Measurements from ENCODE around the gene MYOZ2. TPM values are rescaled to one million over a fixed set of nuclear protein-coding genes. Genes with fewer than 3 reads are reported as not detected.
A peak's percentile ranks its signal among the peaks of the same experiment; 100 is the strongest.

Gene MYOZ2
- total RNA-seq, 2 experiments from 2014 or later, result not detected

DNA sequence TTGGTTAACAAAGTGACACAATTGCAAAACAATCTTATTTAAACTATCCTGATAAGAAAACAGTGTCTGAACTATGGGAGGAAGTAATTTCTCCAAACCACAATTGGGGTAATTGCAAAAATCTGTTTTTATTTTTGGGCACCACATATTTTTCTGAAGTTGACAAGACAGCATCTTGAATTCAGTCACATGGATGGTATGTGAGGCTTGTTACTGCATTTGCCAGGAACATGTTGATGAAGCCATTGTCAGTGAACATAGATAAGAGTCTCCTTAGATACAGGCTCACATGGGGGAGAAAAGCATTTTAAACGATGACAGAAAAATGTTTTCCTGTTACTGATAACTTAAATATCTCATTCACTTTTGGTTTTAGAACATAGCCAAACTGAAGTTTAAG is 71.4 kb downstream of the MYOZ2 start:
- Mint-ChIP-seq H3K4me3 (no peak overlapping the region), H3K36me3 (ENCODE audit: low read depth) (peaks cover 4% of the 10 kb centered on the region), H3K27ac (no peak overlapping the region), H3K27me3 (ENCODE audit: low read depth) (no peaks in the 10 kb centered on the region), H3K9me3 (ENCODE audit: insufficient read depth) (no peaks in the 10 kb centered on the region), H3K4me1 (ENCODE audit: low read depth) (peaks cover 42% of the 10 kb centered on the region)
- DNase-seq (no peak), ATAC-seq (no peak)
- ChIA-PET POLR2A (no interaction called here), CTCF (no interaction called here)

DNA sequence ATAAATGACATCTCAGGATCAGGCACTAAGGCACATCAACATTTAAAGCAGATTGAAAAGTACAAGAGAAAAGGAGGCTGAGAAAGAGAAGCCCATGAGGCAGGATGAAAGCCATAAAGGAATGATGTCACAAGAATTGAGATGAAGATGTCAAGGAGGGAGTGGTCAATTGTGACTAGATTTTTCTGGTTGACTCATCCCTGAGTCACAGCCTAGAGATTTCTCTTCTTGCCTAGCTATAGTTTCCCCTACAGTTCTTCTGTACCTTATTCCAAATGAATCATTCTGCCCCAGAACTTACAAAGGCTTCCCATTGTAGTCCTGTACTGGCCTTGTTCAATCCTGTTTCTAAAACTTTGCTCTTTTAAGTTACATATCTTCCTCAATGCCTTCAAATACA is 73.4 kb downstream of the MYOZ2 start:
- CTCF ChIA-PET, result interaction anchor here (1.8 to 6.4 kb wide), 2 partner anchors 29 to 167 kb away, joined by 5 to 53 read pairs; no protein-coding TSS in a partner anchor
- DNase-seq, result peak; percentile 34

DNA sequence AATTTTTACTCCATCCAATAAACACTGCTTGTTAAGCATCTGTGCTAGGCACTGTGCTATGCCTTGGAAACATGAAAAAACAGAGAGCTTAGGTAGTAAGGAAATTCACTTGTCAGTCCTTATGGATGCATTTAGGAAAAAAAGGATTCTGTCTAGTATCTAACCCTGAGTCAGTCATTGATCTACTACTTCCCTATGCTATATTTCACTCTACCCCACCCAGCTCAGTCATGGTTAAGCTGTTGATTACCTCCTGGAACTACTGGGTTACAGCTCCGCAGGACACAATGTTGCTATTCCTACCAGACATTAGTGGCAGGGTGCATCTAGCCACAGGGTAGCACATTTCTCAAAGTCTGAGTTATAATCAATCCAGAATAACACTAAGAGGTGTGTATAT is 74.0 kb downstream of the MYOZ2 start:
- H3K4me3 Mint-ChIP-seq, result no peak overlapping the region
- POLR2A ChIA-PET, result interaction anchor here (1.2 kb wide), 1 partner anchor 91 kb away, joined by 5 read pairs; a partner anchor contains a TSS

More for the DNA sequence above, 73.4 kb downstream of the MYOZ2 start:
- Mint-ChIP-seq H3K27me3 (ENCODE audit: low read depth) (no peaks in the 10 kb centered on the region), H3K4me1 (ENCODE audit: low read depth) (peaks cover 43% of the 10 kb centered on the region), H3K9me3 (ENCODE audit: insufficient read depth) (no peaks in the 10 kb centered on the region), H3K4me3 (no peak overlapping the region), H3K36me3 (ENCODE audit: low read depth) (no peaks in the 10 kb centered on the region), H3K27ac (no peak overlapping the region)
- ATAC-seq, result no peak
- POLR2A ChIA-PET, result interaction anchor here (1.2 kb wide), 1 partner anchor 91 kb away, joined by 5 read pairs; a partner anchor contains a TSS

DNA sequence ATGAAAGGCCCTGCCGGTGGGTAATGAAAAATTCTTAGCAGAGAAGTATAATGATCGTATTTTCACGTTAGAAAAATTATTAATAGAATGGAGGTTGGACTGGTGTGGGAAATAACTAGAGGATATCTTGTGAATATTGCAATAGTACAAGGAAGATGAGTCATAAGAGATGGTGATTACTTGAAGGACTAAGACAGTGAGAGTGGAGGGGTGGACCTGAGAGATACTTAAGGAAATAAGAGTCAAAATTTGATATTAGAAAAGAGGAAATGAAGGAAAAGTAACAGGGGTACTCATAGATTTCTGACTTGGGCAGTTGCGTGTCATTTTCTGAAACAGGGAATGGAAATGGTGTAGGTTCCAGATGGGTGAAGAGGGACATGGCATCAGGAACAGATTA is 75.1 kb downstream of the MYOZ2 start:
- no peaks in the 10 kb centered on the region for H3K27me3 Mint-ChIP-seq (ENCODE audit: low read depth)
- DNase-seq, result no peak
- H3K27ac Mint-ChIP-seq, result no peak overlapping the region
- ChIA-PET POLR2A (no interaction called here), CTCF (interaction anchor here (6.4 kb wide), 1 partner anchor 169 kb away, joined by 53 read pairs; no protein-coding TSS in a partner anchor)
- peak overlapping the region; percentile 97 for H3K4me3 Mint-ChIP-seq
- no peaks in the 10 kb centered on the region for H3K9me3 Mint-ChIP-seq (ENCODE audit: insufficient read depth)
- H3K36me3 Mint-ChIP-seq (ENCODE audit: low read depth), result no peaks in the 10 kb centered on the region
- ATAC-seq, result no peak
- peaks cover 48% of the 10 kb centered on the region for H3K4me1 Mint-ChIP-seq (ENCODE audit: low read depth)

More for the DNA sequence above, 74.0 kb downstream of the MYOZ2 start:
- ATAC-seq (no peak), DNase-seq (no peak)
- Mint-ChIP-seq H3K9me3 (ENCODE audit: insufficient read depth) (no peaks in the 10 kb centered on the region), H3K36me3 (ENCODE audit: low read depth) (no peaks in the 10 kb centered on the region), H3K4me1 (ENCODE audit: low read depth) (peaks cover 45% of the 10 kb centered on the region), H3K27me3 (ENCODE audit: low read depth) (no peaks in the 10 kb centered on the region), H3K27ac (no peak overlapping the region)
- CTCF ChIA-PET, result interaction anchor here (1.8 to 6.4 kb wide), 2 partner anchors 28 to 168 kb away, joined by 5 to 53 read pairs; no protein-coding TSS in a partner anchor

DNA sequence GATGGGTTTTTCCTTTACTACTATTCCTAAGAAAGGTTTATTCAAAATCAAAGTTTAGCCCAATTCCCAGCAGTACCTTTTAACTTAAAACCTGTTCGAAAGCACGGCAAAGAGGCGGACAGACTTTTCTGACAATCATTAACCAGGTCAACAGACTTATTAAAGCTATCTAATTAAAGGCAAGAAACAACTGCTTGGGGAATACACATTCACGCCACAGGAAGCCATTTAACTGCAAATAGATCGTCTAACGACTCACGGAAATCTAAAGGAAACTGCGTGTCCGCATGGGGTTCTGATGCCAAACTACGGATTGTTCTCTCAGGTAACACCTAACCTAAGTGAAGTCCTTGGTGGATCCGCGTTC is 76.2 kb downstream of the MYOZ2 start:
- H3K27ac Mint-ChIP-seq, result peak overlapping the region; percentile 88
- H3K27me3 Mint-ChIP-seq (ENCODE audit: low read depth), result no peaks in the 10 kb centered on the region

DNA sequence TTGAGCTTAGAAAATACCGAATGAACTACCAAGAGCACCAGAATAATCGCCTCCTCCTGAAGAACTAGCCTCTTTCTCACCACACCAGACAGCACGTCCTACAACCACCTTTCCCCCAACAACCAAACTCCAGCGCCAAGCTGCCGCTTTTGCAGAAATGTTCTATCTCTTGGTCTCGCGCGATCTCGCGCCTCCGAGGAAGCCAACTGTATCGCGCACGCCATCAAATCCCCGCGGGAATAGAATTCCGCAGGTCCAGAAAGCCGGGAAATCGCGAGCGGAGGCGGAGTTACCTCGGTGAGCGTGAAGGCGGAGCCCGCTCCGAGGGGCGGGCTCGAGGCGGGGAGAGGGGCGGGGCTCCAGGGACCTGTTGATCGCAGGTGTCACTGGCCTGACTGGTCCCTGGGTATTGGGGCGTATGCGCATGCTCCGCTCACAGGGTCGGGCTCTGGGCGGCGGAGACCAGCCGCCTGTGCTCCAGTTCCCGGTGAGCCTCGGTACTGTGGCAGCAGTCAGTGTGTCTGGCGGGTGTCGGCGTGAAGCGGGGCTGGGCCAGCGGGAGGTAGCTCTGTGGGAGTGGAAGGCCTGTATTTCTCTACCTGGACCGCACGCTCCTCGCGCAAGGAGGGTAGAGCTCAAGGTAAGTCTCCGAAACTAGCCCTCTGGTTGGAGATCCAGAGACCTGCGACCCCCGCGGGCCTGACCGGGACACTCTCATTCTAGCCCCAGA is 76.8 kb downstream of the MYOZ2 start, which contains the start of gene USP53:
TSS of gene USP53 (plus strand) at position 480 of the 730 bp plus-strand sequence. CDS start 27,047 bp downstream, outside the sequence.
- H3K4me1 Mint-ChIP-seq (ENCODE audit: low read depth), result peaks cover 36% of the 10 kb centered on the region
- DNase-seq (peak; percentile 98), ATAC-seq (peak; percentile 96)
- ChIA-PET POLR2A (interaction anchor here (0.9 to 3.0 kb wide), 13 partner anchors 9 to 351 kb away, joined by 3 to 29 read pairs (median 4); a partner anchor contains a TSS), CTCF (interaction anchor here (0.7 to 6.4 kb wide), 19 partner anchors 11 to 246 kb away, joined by 3 to 53 read pairs (median 3); a partner anchor contains a TSS)
- no peaks in the 10 kb centered on the region for H3K27me3 Mint-ChIP-seq (ENCODE audit: low read depth)
- H3K27ac Mint-ChIP-seq, result peak within 1 kb of the TSS; percentile 88
- peak within 1 kb of the TSS; percentile 97 for H3K4me3 Mint-ChIP-seq
- H3K36me3 Mint-ChIP-seq (ENCODE audit: low read depth), result peaks cover 4% of the 10 kb centered on the region
- H3K9me3 Mint-ChIP-seq (ENCODE audit: insufficient read depth), result no peaks in the 10 kb centered on the region

More for the DNA sequence above, 76.2 kb downstream of the MYOZ2 start:
- no peaks in the 10 kb centered on the region for H3K36me3 Mint-ChIP-seq (ENCODE audit: low read depth)
- no peak for DNase-seq
- H3K4me3 Mint-ChIP-seq, result peak overlapping the region; percentile 97
- no peak for ATAC-seq
- H3K4me1 Mint-ChIP-seq (ENCODE audit: low read depth), result peaks cover 42% of the 10 kb centered on the region
- ChIA-PET CTCF (interaction anchor here (1.0 to 6.4 kb wide), 12 partner anchors 11 to 246 kb away, joined by 3 to 53 read pairs (median 3); a partner anchor contains a TSS), POLR2A (interaction anchor here (0.9 to 3.0 kb wide), 5 partner anchors 10 to 184 kb away, joined by 3 to 29 read pairs (median 7); a partner anchor contains a TSS)
- H3K9me3 Mint-ChIP-seq (ENCODE audit: insufficient read depth), result no peaks in the 10 kb centered on the region

DNA sequence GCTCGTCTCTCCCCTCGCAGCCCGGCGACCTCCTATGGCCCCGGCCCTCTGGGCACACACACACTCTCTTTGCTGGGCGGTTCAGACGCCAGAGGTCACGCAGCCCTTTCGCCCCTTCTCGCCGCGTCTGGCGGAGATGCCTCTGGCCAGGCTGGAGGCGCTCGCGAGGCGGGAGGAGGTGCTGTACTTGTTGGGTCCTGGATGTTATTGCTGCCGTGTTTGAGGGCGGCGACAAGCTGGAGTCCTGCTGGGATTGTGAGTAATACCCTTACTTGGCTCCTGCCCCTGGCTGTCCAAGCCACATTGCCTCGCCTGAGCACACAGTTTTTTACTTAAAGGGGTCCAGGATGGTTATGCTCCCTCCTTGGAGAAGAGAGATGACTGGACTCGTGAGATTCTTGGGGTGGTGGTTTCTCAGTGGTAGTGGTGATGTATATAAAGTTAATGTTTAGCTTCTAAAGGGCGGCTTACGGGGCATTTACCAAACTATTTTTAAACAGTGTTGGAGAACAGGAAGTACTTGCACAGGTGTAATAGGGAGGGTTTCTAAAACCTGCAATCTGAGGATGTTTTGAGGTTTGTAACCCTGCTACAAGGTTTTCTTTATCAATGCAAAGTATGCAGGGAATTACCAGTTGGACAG is 77.5 kb downstream of the MYOZ2 start:
- peak; percentile 55 for ATAC-seq
- peaks cover 36% of the 10 kb centered on the region for H3K4me1 Mint-ChIP-seq (ENCODE audit: low read depth)
- no peaks in the 10 kb centered on the region for H3K9me3 Mint-ChIP-seq (ENCODE audit: insufficient read depth)
- peaks cover 11% of the 10 kb centered on the region for H3K36me3 Mint-ChIP-seq (ENCODE audit: low read depth)
- ChIA-PET POLR2A (interaction anchor here (0.9 to 3.0 kb wide), 12 partner anchors 9 to 352 kb away, joined by 3 to 29 read pairs (median 4); a partner anchor contains a TSS), CTCF (interaction anchor here (0.7 to 6.4 kb wide), 16 partner anchors 12 to 233 kb away, joined by 3 to 53 read pairs (median 4); a partner anchor contains a TSS)
- H3K4me3 Mint-ChIP-seq, result peak overlapping the region; percentile 97
- no peaks in the 10 kb centered on the region for H3K27me3 Mint-ChIP-seq (ENCODE audit: low read depth)
- H3K27ac Mint-ChIP-seq, result peak overlapping the region; percentile 88
- peak; percentile 74 for DNase-seq

DNA sequence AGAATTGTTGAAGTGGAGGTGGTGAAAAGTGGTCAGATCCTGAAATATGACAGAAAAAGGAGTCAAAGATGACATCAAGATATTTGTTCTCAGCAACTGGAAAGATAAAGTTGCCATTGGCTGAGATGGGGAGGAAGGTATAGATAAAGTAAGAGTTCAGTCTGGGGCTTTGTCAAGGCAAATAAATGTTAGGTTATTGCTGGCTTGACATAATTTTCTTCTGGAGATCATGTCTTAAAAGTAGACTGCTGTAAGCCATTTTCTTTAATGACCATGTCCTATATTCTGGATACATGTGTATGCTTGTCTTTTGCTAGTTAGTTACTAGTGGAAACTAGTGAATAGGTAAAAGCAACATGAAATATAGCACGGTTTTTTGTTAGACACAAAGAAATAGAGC is 82.5 kb downstream of the MYOZ2 start:
- Mint-ChIP-seq H3K27me3 (ENCODE audit: low read depth) (no peaks in the 10 kb centered on the region), H3K27ac (no peak overlapping the region), H3K4me1 (ENCODE audit: low read depth) (peaks cover 12% of the 10 kb centered on the region), H3K9me3 (ENCODE audit: insufficient read depth) (peaks cover 3% of the 10 kb centered on the region), H3K36me3 (ENCODE audit: low read depth) (peaks cover 33% of the 10 kb centered on the region), H3K4me3 (no peak overlapping the region)
- ATAC-seq (no peak), DNase-seq (no peak)
- POLR2A ChIA-PET, result no interaction called here
- CTCF ChIA-PET, result no interaction called here

DNA sequence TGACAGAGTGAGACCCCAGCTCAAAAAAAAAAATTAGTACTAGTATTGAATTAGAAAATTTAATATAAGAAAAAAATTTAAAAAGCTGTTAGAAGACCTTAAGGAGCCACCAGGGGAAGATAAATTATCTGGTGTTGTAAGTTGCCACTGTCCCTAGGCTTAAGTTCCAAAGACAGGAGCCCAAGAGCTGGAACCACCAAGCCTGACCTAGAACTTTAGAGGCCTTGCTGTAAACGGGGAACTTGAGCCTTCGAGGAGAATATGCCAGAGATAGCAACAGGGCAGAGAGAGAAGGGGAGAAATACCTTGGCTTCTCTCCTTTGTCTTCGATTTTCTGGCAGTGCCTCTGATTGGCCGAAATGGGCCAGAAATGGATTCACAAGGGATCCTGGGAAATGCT is 85.8 kb downstream of the MYOZ2 start:
- Mint-ChIP-seq H3K36me3 (ENCODE audit: low read depth) (peaks cover 45% of the 10 kb centered on the region), H3K27me3 (ENCODE audit: low read depth) (no peaks in the 10 kb centered on the region), H3K27ac (no peak overlapping the region), H3K4me3 (no peak overlapping the region), H3K4me1 (ENCODE audit: low read depth) (peaks cover 2% of the 10 kb centered on the region), H3K9me3 (ENCODE audit: insufficient read depth) (peaks cover 3% of the 10 kb centered on the region)
- ChIA-PET POLR2A (interaction anchor here (1.0 kb wide), 1 partner anchor 9 kb away, joined by 7 read pairs; the partner anchor contains the start of gene USP53), CTCF (interaction anchor here (1.1 kb wide), 1 partner anchor 11 kb away, joined by 4 read pairs; no protein-coding TSS in a partner anchor)
- DNase-seq (no peak), ATAC-seq (no peak)

DNA sequence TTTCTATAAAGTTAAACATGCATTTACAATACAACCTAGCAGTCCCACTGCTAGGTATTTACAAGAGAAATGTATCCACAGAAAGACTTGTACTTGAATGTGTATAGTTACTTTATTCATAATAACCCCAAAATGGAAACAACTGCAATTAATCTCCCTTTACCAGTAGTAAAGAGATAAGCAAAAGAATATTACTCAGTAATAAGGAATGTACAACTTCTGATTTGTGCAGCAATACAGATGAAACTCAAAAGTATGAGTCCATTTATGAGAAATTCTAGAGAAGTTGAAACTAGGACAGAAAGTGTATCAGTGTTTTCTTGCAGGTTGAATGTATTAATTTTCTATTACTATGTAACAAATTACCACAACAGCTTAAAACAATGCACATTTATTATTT is 92.1 kb downstream of the MYOZ2 start:
- no peak overlapping the region for H3K27ac Mint-ChIP-seq
- H3K9me3 Mint-ChIP-seq (ENCODE audit: insufficient read depth), result no peaks in the 10 kb centered on the region
- no peaks in the 10 kb centered on the region for H3K27me3 Mint-ChIP-seq (ENCODE audit: low read depth)
- DNase-seq (no peak), ATAC-seq (no peak)
- peaks cover 14% of the 10 kb centered on the region for H3K4me1 Mint-ChIP-seq (ENCODE audit: low read depth)
- ChIA-PET CTCF (no interaction called here), POLR2A (no interaction called here)
- H3K36me3 Mint-ChIP-seq (ENCODE audit: low read depth), result peaks cover 17% of the 10 kb centered on the region
- no peak overlapping the region for H3K4me3 Mint-ChIP-seq

DNA sequence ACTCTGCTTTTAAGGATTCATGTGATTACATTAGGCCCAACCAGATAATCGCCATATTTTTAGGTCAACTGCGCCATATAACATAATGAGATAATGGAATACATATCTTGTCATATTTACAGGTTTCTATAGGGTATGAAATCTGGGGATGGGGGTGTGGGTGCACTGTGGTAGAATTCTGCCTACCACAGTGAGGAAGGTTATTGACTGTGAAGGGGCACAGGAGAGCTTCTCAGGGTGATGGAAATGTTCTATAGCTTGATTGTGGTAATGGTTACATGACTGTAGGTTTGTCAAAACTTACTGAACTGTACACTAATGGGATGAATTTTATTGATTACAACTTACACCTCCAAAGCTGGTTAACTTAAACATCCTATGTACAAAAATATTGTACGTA is 92.8 kb downstream of the MYOZ2 start:
- Mint-ChIP-seq H3K4me3 (no peak overlapping the region), H3K27me3 (ENCODE audit: low read depth) (no peaks in the 10 kb centered on the region), H3K27ac (no peak overlapping the region), H3K4me1 (ENCODE audit: low read depth) (peaks cover 20% of the 10 kb centered on the region), H3K36me3 (ENCODE audit: low read depth) (peaks cover 17% of the 10 kb centered on the region), H3K9me3 (ENCODE audit: insufficient read depth) (no peaks in the 10 kb centered on the region)
- POLR2A ChIA-PET, result no interaction called here
- CTCF ChIA-PET, result no interaction called here
- ATAC-seq, result no peak
- DNase-seq, result no peak
